K562 treated with DMSO at 1 percent for 48 hours (cell line): ENCODE measurements around the gene ZNF35. TPM values are rescaled to one million over a fixed set of nuclear protein-coding genes. Genes with fewer than 3 reads are reported as not detected.

ENCODE experiments used
- total RNA-seq: library from RNA; unstranded; fragments of 300-600 nt; gene quantifications from 2 replicates; pipeline ENCODE4 v1.2.3, GENCODE V29; 2022; ENCODE audit warnings: low replicate concordance; ENCODE audit errors: extremely low read depth

The ZNF35 gene
- not detected in 2 replicates for total RNA-seq

GRCh38 chr3:44648564-44649229 is at the start of gene ZNF35:
Gene ZNF35, plus strand, starts transcription at chr3:44648732. Its CDS starts 2,336 bp downstream, at chr3:44651068.

DNA sequence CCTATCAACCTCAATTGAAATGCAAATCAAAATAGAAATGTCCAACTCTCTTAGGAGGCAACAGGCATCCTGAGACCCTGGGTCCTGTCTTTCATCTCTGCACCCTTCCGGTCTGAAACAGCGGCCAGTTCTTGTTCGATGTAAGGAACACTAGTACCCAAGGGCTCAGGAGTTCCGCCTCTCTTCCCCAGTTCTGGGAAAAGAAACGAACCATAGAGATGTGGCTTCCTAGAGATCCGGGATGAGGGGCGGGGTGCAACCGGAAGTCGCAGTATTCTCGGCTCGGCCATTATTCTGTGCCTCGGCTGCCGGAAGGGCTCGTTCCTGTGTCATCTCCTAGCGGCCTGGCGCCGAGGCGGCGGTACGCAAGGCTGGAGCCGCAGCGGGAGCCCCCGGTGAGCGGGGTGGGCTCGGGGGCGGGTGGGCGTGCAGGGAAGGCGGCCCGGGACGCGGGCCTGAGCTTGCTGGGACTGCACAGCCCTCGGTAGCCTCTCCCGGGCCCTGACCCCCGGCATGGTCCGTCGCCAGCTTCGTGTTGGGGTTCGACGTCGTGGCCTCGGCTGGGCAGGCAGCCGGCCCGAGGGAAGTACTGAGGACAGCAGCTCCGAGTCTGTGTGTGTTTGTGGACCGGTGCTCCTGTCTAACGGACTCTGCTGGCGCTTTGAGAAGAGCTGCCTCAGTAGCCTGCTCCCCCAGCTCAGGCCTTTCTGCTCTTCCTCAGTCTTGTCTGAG is 23.6 kb upstream of the ZNF35 start, which contains the start of gene ZNF197:
ZNF197 (plus strand) TSS at position 288 of the 732 bp plus-strand sequence. CDS start 4,119 bp downstream, outside the sequence.

Other genes starting within 250 kb of the ZNF35 start
- not detected in 2 replicates for gene ZNF445, start 171.1 kb upstream of the ZNF35 start, total RNA-seq
- gene ZKSCAN7, start 93.5 kb upstream of the ZNF35 start, total RNA-seq, result not detected in 2 replicates
- gene ZNF660, start 63.8 kb upstream of the ZNF35 start, total RNA-seq, result not detected in 2 replicates
- gene ZNF197, start 23.7 kb upstream of the ZNF35 start, total RNA-seq, result not detected in 2 replicates
- not detected in 2 replicates for gene ZNF502, start 63.9 kb downstream of the ZNF35 start, total RNA-seq
- gene ZNF501, start 80.9 kb downstream of the ZNF35 start, total RNA-seq, result not detected in 2 replicates
- not detected in 2 replicates for gene KIAA1143, start 112.9 kb downstream of the ZNF35 start, total RNA-seq
- gene KIF15, start 113.1 kb downstream of the ZNF35 start, total RNA-seq, result not detected in 2 replicates
- gene TMEM42, start 213.2 kb downstream of the ZNF35 start, total RNA-seq, result not detected in 2 replicates
- gene TGM4, start 225.9 kb downstream of the ZNF35 start, total RNA-seq, result not detected in 2 replicates